ENCODE data around the gene DAZL. TPM values are rescaled to one million over a fixed set of nuclear protein-coding genes. Genes with fewer than 3 reads are reported as not detected.

The DAZL gene
- total RNA-seq, 1 experiment from 2014 or later, result 2.4 TPM

DNA sequence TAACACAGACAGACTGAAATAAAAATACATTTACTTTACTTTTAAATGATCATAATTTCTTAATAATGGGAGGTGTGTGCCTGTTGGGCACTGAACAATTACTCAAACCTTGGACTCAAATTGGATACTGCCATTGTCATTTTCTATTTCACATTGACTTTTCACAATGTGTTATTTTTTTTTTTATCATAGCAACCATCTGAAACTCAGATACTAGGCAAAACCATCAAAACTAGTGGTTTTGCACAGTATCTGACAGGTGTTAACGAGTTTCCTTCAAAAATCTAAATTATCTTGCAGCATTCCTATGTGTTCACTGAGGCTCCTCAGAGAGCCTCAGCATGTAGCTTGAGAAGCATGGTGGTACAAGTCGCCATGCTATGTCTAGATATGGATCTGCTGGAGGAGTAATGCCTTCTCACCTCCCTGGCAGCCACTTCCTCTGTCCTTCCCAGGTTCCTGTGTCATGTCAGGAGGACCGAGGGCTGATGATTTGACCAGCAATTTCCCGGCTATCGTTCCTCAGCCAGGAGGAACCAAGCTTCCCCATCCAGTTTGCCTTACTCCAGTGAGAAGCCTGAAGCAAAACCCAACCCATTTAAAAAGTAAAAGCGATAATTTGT, 61.9 kb downstream of the DAZL start:
- no peaks in the 10 kb centered on the region for H3K36me3 ChIP-seq (replicated peaks; ENCODE audit: control insufficient read depth, insufficient read depth, low read length)
- H3K27me3 ChIP-seq (ENCODE audit: control insufficient read depth, insufficient read depth, low read length), result no peaks in the 10 kb centered on the region
- no peak for DNase-seq
- H3K4me3 ChIP-seq (ENCODE audit: insufficient read depth, low read depth, low read length), result no peak overlapping the region

DNA sequence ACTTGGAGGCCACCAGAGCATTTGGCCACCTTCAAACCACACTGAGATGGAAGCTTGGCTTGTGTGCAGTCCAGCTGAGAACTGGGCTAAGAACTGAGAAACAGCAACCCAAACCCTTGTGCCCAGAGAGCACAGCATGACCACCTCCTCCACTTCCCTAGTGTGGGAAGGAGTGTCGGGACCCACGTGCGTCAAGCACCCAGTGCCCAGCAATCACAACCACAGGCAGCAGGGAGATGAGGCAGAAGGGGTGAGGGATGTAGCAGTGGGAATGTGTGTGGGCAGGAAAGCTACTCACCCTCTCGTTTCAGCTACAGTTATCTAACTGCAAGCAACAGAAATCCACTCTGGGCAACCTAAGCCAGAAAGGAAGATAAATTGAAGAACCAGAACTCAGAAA, 66.7 kb downstream of the DAZL start:
- Histone ChIP-seq H3K36me3 (replicated peaks; ENCODE audit: control insufficient read depth, insufficient read depth, low read length) (no peaks in the 10 kb centered on the region), H3K27me3 (ENCODE audit: control insufficient read depth, insufficient read depth, low read length) (no peaks in the 10 kb centered on the region), H3K4me3 (ENCODE audit: insufficient read depth, low read depth, low read length) (no peak overlapping the region)
- no peak for DNase-seq

DNA sequence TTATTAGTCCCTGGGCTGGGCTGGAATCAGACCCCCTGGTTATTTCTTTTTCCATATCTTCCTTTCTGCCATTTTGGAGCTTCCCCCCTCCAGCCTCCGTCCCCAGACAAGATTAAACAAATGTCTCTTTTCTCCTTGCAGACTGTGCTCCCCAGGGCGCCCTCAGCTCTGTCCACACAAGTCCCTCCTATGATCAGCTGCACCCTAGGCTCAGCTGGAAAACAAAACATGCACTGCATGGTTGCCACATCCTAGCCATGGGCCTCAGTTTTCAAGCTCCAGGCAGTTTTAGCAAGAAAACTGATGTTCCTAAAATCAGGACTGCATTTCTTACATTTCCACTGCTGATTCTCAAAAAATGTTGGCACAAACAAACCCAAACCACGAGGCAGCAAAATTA, 68.2 kb downstream of the DAZL start:
- no peak for DNase-seq
- Histone ChIP-seq H3K27me3 (ENCODE audit: control insufficient read depth, insufficient read depth, low read length) (no peaks in the 10 kb centered on the region), H3K4me3 (ENCODE audit: insufficient read depth, low read depth, low read length) (no peak overlapping the region), H3K36me3 (replicated peaks; ENCODE audit: control insufficient read depth, insufficient read depth, low read length) (no peaks in the 10 kb centered on the region)

Other genes with a start within 250 kb of the DAZL start
- 0.81 and 0.90 TPM in 2 replicates for gene RFTN1, start 91.7 kb downstream of the DAZL start, total RNA-seq (2014; rRNA removed; shearing (Covaris generic))